ENCODE measurements around the gene DOCK9. TPM values are rescaled to one million over a fixed set of nuclear protein-coding genes. Genes with fewer than 3 reads are reported as not detected.

The DOCK9 gene
- total and polyA plus RNA-seq, 2 donors (not counting 3 experiments of a cell fraction or from before 2014, with no cell fraction given), result 147 to 323 TPM

DNA sequence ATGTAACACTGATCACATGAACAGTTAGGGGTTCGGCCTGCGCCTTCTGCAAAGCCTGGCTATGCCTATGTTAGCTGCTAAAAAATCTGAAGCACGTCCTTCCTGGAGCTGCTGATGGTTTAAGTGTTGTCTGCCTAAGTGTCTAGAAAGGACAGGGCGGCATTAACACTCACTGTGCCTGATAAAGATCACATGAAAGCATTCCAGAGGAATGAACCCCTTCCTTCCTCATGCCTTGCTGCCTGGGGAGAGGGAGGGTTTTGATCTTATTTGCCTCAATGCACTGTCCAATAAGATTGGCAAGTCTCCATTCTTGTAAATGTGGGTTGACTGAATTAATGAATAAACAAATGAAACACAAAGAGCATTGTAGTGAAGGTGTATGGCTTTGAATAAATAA is 5.2 kb downstream of the DOCK9 start:
- CTCF ChIA-PET, result interaction anchor here (0.6 to 2.6 kb wide), 12 partner anchors 9 to 160 kb away, joined by 3 to 9 read pairs (median 3); no protein-coding TSS in a partner anchor
- peak overlapping the region in 1 of 3 experiments; percentile 10 for H3K4me3 ChIP-seq (replicated peaks in 1 of 3; ENCODE audit: insufficient read depth in 1 of 3, low read depth in 1 of 3, low read length in 3 of 3)
- no peaks in the 10 kb centered on the region for H3K27me3 ChIP-seq (ENCODE audit: control insufficient read depth in 2 of 2, insufficient read depth in 2 of 2, low read length in 2 of 2)
- intact Hi-C loops (cut with micrococcal nuclease), result loop anchor here (1.0 kb wide), 5 partner anchors 12 to 115 kb away; no protein-coding TSS in a partner anchor
- dilution Hi-C loops (cut with MboI; ENCODE audit: extremely low pct_ligation_motif_present, low sequenced_read_pairs), result no loop called here
- H3K9ac ChIP-seq (replicated peaks; ENCODE audit: extremely low read depth, insufficient read depth, low read length), result peak overlapping the region; percentile 74
- H2AFZ ChIP-seq (ENCODE audit: low read depth, low read length), result no peak overlapping the region
- no peaks in the 10 kb centered on the region for H4K20me1 ChIP-seq (replicated peaks; ENCODE audit: control insufficient read depth, extremely low read depth, insufficient read depth, low read length)
- H3K27ac ChIP-seq (ENCODE audit: insufficient read depth, low read depth, low read length), result peak overlapping the region; percentile 97
- no peaks in the 10 kb centered on the region for H3K9me1 ChIP-seq (replicated peaks; ENCODE audit: control insufficient read depth, extremely low read depth, insufficient read depth, low read length)
- peak; percentile 92 for TF ChIP-seq JUN (IDR thresholded peaks at IDR 0.05; ENCODE audit: borderline replicate concordance, insufficient read depth, insufficient read length, low read depth)
- peak; percentile 69 for TF ChIP-seq FOS (IDR thresholded peaks at IDR 0.05; ENCODE audit: borderline replicate concordance, insufficient read depth, low read length)
- no peak for TF ChIP-seq MYC (IDR thresholded peaks at IDR 0.05; ENCODE audit: low read depth, low read length)
- peak; percentile 26 for TF ChIP-seq MAX (IDR thresholded peaks at IDR 0.05; ENCODE audit: insufficient read depth, insufficient read length)
- TF ChIP-seq GATA2 (IDR thresholded peaks at IDR 0.05; ENCODE audit: insufficient read depth, insufficient read length, low read depth, low read length), result peak; percentile 99
- TF ChIP-seq EZH2 (IDR thresholded peaks at IDR 0.05; ENCODE audit: borderline replicate concordance, low read depth, low read length, severe bottlenecking), result no peak
- TF ChIP-seq POLR2AphosphoS5 (IDR thresholded peaks at IDR 0.05; ENCODE audit: insufficient read depth, low read depth, low read length), result peak; percentile 79
- peak; percentile 60 for TF ChIP-seq POLR2A (IDR thresholded peaks at IDR 0.05; ENCODE audit: low read depth, low read length)
- TF ChIP-seq, protein P1, sequence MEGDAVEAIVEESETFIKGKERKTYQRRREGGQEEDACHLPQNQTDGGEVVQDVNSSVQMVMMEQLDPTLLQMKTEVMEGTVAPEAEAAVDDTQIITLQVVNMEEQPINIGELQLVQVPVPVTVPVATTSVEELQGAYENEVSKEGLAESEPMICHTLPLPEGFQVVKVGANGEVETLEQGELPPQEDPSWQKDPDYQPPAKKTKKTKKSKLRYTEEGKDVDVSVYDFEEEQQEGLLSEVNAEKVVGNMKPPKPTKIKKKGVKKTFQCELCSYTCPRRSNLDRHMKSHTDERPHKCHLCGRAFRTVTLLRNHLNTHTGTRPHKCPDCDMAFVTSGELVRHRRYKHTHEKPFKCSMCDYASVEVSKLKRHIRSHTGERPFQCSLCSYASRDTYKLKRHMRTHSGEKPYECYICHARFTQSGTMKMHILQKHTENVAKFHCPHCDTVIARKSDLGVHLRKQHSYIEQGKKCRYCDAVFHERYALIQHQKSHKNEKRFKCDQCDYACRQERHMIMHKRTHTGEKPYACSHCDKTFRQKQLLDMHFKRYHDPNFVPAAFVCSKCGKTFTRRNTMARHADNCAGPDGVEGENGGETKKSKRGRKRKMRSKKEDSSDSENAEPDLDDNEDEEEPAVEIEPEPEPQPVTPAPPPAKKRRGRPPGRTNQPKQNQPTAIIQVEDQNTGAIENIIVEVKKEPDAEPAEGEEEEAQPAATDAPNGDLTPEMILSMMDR (IDR thresholded peaks at IDR 0.05; ENCODE audit: extremely low read depth in 1 of 2, insufficient read depth in 1 of 2, low read depth in 1 of 2, low read length in 2 of 2), result no peak
- H3K4me1 ChIP-seq (ENCODE audit: control insufficient read depth, extremely low read depth, insufficient read depth, low read length), result peaks cover 66% of the 10 kb centered on the region
- H3K9me3 ChIP-seq (replicated peaks; ENCODE audit: control insufficient read depth, insufficient read depth, low read length), result no peaks in the 10 kb centered on the region
- peaks cover 91% of the 10 kb centered on the region for H3K79me2 ChIP-seq (ENCODE audit: control insufficient read depth, insufficient read depth, low read length)
- FAIRE-seq (peak; percentile 93), DNase-seq (ENCODE audit: low read depth, low spot score) (peak; percentile 93)
- H3K36me3 ChIP-seq (ENCODE audit: control insufficient read depth in 2 of 2, extremely low read depth in 1 of 2, insufficient read depth in 2 of 2, low read length in 2 of 2), result peaks cover 0 to 4% of the 10 kb centered on the region in 2 experiments
- H3K4me2 ChIP-seq (ENCODE audit: insufficient read depth, low read length), result peak overlapping the region; percentile 68
- POLR2A ChIA-PET, result interaction anchor here (0.5 to 1.5 kb wide), 4 partner anchors 9 to 62 kb away, joined by 3 to 4 read pairs (median 4); no protein-coding TSS in a partner anchor
- BruUV-seq (replicated peaks), result no TSS peak

Data from endothelial cell of umbilical vein (primary cell).